GM13977 (cell line): Measurements from ENCODE around the gene KIAA1671.

Experiments used
- DNase-seq: peaks from one replicate; pipeline ENCODE4 v3.0.0; 2012; ENCODE audit warnings: low spot score
- in situ Hi-C: fragments of 300-500 bp; cut with MboI; formaldehyde crosslinking; loops from one replicate; pipeline ENCODE4 v1.12.0; 2022; ENCODE audit warnings: low sequenced_read_pairs, low pct_unique_long_range_greater_than_20kb, mixed read lengths, inconsistent platforms; ENCODE audit not compliant: unreplicated experiment
- TF ChIP-seq, protein P1 (sequence below): IDR thresholded peaks from 2 replicates; pipeline ENCODE4 v1.5.1; 2012; ENCODE audit warnings: mild to moderate bottlenecking, control low read depth; ENCODE audit not compliant: insufficient read depth; ENCODE audit errors: extremely low read depth, missing control alignments

Gene KIAA1671

GRCh38 chr22:25125693-25126357 lies 173.3 kb downstream of the KIAA1671 start:
- TF ChIP-seq, protein P1, sequence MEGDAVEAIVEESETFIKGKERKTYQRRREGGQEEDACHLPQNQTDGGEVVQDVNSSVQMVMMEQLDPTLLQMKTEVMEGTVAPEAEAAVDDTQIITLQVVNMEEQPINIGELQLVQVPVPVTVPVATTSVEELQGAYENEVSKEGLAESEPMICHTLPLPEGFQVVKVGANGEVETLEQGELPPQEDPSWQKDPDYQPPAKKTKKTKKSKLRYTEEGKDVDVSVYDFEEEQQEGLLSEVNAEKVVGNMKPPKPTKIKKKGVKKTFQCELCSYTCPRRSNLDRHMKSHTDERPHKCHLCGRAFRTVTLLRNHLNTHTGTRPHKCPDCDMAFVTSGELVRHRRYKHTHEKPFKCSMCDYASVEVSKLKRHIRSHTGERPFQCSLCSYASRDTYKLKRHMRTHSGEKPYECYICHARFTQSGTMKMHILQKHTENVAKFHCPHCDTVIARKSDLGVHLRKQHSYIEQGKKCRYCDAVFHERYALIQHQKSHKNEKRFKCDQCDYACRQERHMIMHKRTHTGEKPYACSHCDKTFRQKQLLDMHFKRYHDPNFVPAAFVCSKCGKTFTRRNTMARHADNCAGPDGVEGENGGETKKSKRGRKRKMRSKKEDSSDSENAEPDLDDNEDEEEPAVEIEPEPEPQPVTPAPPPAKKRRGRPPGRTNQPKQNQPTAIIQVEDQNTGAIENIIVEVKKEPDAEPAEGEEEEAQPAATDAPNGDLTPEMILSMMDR: no peak
- no peak for DNase-seq
- in situ Hi-C loops: no loop called here

GRCh38 chr22:25126510-25126909 lies 174.0 kb downstream of the KIAA1671 start:
- no peak for DNase-seq
- in situ Hi-C loops: no loop called here
- TF ChIP-seq, protein P1: no peak

DNA sequence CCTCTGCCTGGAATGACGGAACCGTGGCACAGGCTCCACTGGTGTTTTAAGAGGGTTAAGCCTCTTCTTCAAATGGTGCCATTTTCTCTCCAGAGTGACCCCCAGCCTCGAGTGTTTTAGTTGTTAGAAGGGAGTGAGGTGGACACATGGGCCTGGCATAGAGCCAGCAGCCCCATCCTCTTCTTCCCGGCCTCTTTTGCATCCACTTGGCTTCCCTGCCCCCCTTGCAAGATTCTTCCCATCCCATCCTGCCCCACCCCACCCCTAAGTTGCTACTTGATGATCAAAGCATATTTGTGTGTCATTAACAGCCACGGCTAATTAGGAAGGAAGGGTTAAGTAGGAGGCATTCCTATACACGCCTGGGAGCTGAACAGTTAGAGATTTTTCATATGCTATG lies 174.8 kb downstream of the KIAA1671 start:
- TF ChIP-seq, protein P1: no peak
- DNase-seq: no peak
- in situ Hi-C loops: no loop called here

DNA sequence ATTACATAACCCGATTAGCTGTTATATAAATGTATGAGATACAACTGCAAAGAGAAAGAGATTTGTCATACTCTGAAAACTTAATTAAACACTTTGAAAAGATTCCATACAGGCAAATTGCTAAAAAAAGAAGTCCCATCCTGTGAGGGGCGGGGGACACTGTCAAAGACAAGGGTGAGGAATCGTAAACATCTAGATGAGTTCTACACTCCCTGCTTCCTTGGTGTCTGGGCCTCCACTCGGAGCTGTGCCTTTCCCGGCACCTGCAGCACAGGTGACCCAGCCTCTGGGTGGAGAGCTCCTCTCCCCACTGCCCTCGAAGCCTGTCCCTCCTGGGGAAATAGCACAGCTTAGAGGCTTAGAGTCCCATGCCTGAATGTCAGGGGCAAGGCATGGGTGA lies 177.9 kb downstream of the KIAA1671 start:
- in situ Hi-C loops: no loop called here
- TF ChIP-seq, protein P1: no peak
- DNase-seq: no peak

GRCh38 chr22:25131198-25131887 lies 178.8 kb downstream of the KIAA1671 start:
- in situ Hi-C loops: no loop called here

DNA sequence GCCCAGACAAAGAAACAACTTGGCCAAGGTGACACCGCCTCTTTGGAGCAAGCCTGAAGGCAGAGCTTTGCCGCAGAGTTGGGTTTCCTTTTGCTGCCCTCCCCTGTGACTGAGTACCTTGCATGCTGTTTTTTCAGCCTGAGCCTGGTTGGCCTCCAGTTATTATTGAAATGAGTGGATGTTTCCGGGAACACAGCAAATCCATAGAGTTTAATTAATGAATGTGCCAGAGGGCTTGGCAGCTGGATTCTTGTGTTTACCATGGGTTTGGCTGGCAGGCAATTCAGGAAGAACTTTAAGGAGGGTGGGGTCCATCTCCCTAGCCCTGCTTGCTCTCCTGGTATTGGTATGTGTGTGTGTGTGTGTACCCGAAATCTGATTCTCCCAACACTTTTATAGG lies 181.5 kb downstream of the KIAA1671 start:
- TF ChIP-seq, protein P1: no peak
- DNase-seq: no peak
- in situ Hi-C loops: no loop called here

More at GRCh38 chr22:25131198-25131887, 178.8 kb downstream of the KIAA1671 start:
- TF ChIP-seq, protein P1: no peak
- DNase-seq: no peak
